WTC11 (cell line): ENCODE measurements around the gene DNAJC5G. TPM values are rescaled to one million over a fixed set of nuclear protein-coding genes. Genes with fewer than 3 reads are reported as not detected.

Experiments used
- ATAC-seq: fragments of 200-7000 bp; cut with Tn5 transposase; 2 replicates; pipeline ENCODE4 v1.10.0; 2021; ENCODE audit warnings: mild to moderate bottlenecking, moderate library complexity
- CTCF ChIA-PET: fragments of 300-600 bp; sonication (Branson Sonifier 250); formaldehyde crosslinking; loops from one replicate; lab custom pipeline; 2021; ENCODE audit warnings: antibody characterized with exemption; lab: Charles Lee
- POLR2A ChIA-PET: fragments of 350-600 bp; sonication (Branson Sonifier 250); formaldehyde crosslinking; loops from one replicate; lab custom pipeline; 2021; ENCODE audit warnings: antibody characterized with exemption; lab: Charles Lee
- DNase-seq: peaks from one replicate; pipeline ENCODE4 v3.0.0; 2021; ENCODE audit warnings: low spot score
- H3K27ac Mint-ChIP-seq: 2 replicates; pipeline ENCODE4 v1.8.0; 2021; ENCODE audit warnings: mixed read lengths
- H3K27me3 Mint-ChIP-seq: 2 replicates; pipeline ENCODE4 v1.8.0; 2021; ENCODE audit warnings: low read depth, mild to moderate bottlenecking, moderate library complexity, mixed read lengths
- H3K36me3 Mint-ChIP-seq: 2 replicates; pipeline ENCODE4 v1.8.0; 2021; ENCODE audit warnings: mixed read lengths
- H3K4me1 Mint-ChIP-seq: 2 replicates; pipeline ENCODE4 v1.8.0; 2022; ENCODE audit warnings: mixed read lengths
- H3K4me3 Mint-ChIP-seq: 2 replicates; pipeline ENCODE4 v1.8.0; 2021; ENCODE audit warnings: mild to moderate bottlenecking, moderate library complexity, mixed read lengths
- H3K9me3 Mint-ChIP-seq: 2 replicates; pipeline ENCODE4 v1.8.0; 2021; ENCODE audit warnings: mixed read lengths
- E2F1 ChIP-seq: sonication (generic); formaldehyde crosslinking; IDR thresholded peaks from 2 replicates; pipeline ENCODE4 v1.8.0; 2022; ENCODE audit warnings: mild to moderate bottlenecking, missing genetic modification reagents
- EMX1 ChIP-seq: fragments of 250-450 bp; sonication (Bioruptor Pico); IDR thresholded peaks from 2 replicates; pipeline ENCODE4 v1.8.0; 2021; ENCODE audit warnings: mild to moderate bottlenecking
- FOXP4 ChIP-seq: sonication (generic); formaldehyde crosslinking; IDR thresholded peaks from 2 replicates; pipeline ENCODE4 v1.8.0; 2022; ENCODE audit warnings: mild to moderate bottlenecking, missing genetic modification reagents
- GRHL2 ChIP-seq: fragments of 250-450 bp; sonication (Bioruptor Pico); IDR thresholded peaks from 2 replicates; pipeline ENCODE4 v1.8.0; 2022; ENCODE audit warnings: mild to moderate bottlenecking, moderate library complexity; ENCODE audit not compliant: insufficient replicate concordance, severe bottlenecking
- JAZF1 ChIP-seq: fragments of 250-450 bp; sonication (Bioruptor Pico); IDR thresholded peaks from 2 replicates; pipeline ENCODE4 v1.9.0; 2021; ENCODE audit warnings: moderate library complexity, mild to moderate bottlenecking, inconsistent platforms
- NFYB ChIP-seq: sonication (generic); formaldehyde crosslinking; conservative IDR thresholded peaks from 2 replicates; pipeline ENCODE4 v1.8.0; 2022; ENCODE audit warnings: low read depth, missing genetic modification reagents
- PRDM15 ChIP-seq: sonication (generic); formaldehyde crosslinking; IDR thresholded peaks from 2 replicates; pipeline ENCODE4 v1.8.0; 2022; ENCODE audit warnings: missing genetic modification reagents
- PRRX2 ChIP-seq: fragments of 250-450 bp; sonication (Bioruptor Pico); IDR thresholded peaks from 2 replicates; pipeline ENCODE4 v1.8.0; 2021; ENCODE audit warnings: mild to moderate bottlenecking
- TP53 ChIP-seq: sonication (generic); formaldehyde crosslinking; IDR thresholded peaks from 2 replicates; pipeline ENCODE4 v1.8.1; 2023; ENCODE audit warnings: mild to moderate bottlenecking, missing genetic modification reagents
- ZNF232 ChIP-seq: sonication (generic); formaldehyde crosslinking; IDR thresholded peaks from 2 replicates; pipeline ENCODE4 v1.8.0; 2022; ENCODE audit warnings: mild to moderate bottlenecking, missing genetic modification reagents
- ZNF396 ChIP-seq: fragments of 250-450 bp; sonication (Bioruptor Pico); IDR thresholded peaks from 2 replicates; pipeline ENCODE4 v1.8.0; 2021; ENCODE audit warnings: mild to moderate bottlenecking, moderate library complexity, borderline replicate concordance
- total RNA-seq: library from RNA; stranded (reverse); gene quantifications from 3 replicates; pipeline ENCODE4 v1.2.3, GENCODE V29; 2021
- TF ChIP-seq, protein P1 (sequence below): fragments of 250-450 bp; sonication (Bioruptor Pico); IDR thresholded peaks from 2 replicates; pipeline ENCODE4 v1.8.0; 2021; ENCODE audit warnings: mild to moderate bottlenecking
- TF ChIP-seq, protein P2 (sequence below): fragments of 250-450 bp; sonication (Bioruptor Pico); conservative IDR thresholded peaks from 2 replicates; pipeline ENCODE4 v1.9.0; 2021; ENCODE audit warnings: mild to moderate bottlenecking
- TF ChIP-seq, protein P3 (sequence below): sonication (generic); formaldehyde crosslinking; IDR thresholded peaks from 2 replicates; pipeline ENCODE4 v1.8.1; 2023; ENCODE audit warnings: mild to moderate bottlenecking, moderate library complexity, missing genetic modification reagents

Gene DNAJC5G
- total RNA-seq, 1 experiment from 2014 or later = 0.44 TPM

DNA sequence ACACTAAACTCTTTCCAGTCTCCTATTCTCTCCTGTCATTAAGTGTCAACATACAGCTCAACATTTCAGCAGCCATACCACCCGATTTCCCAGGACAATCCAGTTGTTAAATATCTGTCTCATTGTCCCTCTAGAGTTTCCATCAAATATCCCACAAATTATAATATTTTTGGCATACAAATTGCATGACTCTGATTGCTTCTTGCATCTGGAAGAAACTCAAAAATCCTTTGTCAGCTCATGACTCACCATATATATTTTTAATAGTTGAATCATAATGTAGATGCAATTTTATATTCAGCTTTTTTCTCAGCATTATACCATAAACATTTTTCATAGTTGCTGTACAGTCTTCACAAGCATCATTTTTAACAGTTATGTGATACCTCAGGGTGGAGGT, 19.6 kb upstream of the DNAJC5G start (continued):
- TF ChIP-seq, protein P1, sequence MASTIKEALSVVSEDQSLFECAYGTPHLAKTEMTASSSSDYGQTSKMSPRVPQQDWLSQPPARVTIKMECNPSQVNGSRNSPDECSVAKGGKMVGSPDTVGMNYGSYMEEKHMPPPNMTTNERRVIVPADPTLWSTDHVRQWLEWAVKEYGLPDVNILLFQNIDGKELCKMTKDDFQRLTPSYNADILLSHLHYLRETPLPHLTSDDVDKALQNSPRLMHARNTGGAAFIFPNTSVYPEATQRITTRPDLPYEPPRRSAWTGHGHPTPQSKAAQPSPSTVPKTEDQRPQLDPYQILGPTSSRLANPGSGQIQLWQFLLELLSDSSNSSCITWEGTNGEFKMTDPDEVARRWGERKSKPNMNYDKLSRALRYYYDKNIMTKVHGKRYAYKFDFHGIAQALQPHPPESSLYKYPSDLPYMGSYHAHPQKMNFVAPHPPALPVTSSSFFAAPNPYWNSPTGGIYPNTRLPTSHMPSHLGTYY (CRISPR knock-in tag) = no peak
- no peak for TF ChIP-seq ZNF396 (CRISPR knock-in tag)
- no peak for TF ChIP-seq ZNF232 (CRISPR knock-in tag)
- TF ChIP-seq GRHL2 (CRISPR knock-in tag) = no peak
- TF ChIP-seq E2F1 = no peak
- no peak for TF ChIP-seq JAZF1 (CRISPR knock-in tag)

- CTCF ChIA-PET = interaction anchor here (1.0 to 2.5 kb wide), 5 partner anchors 8 to 46 kb away, joined by 3 to 11 read pairs (median 7); no protein-coding TSS in a partner anchor
- H3K27me3 Mint-ChIP-seq = peaks cover 30% of the 10 kb centered on the region
- POLR2A ChIA-PET = no interaction called here
These were observed 18.3 kb upstream of the DNAJC5G start for GRCh38 chr2:27256855-27257454.

More at GRCh38 chr2:27256855-27257454, 18.3 kb upstream of the DNAJC5G start:
- Mint-ChIP-seq H3K4me1 (peaks cover 12% of the 10 kb centered on the region), H3K4me3 (no peak overlapping the region), H3K36me3 (no peaks in the 10 kb centered on the region), H3K9me3 (no peaks in the 10 kb centered on the region), H3K27ac (no peak overlapping the region)
- ATAC-seq = no peak
- no peak for DNase-seq
- TF ChIP-seq NFYB (CRISPR knock-in tag) = no peak
- no peak for TF ChIP-seq TP53 (CRISPR knock-in tag)
- TF ChIP-seq JAZF1 (CRISPR knock-in tag) = no peak
- TF ChIP-seq PRRX2 (CRISPR knock-in tag) = no peak
- TF ChIP-seq FOXP4 (CRISPR knock-in tag) = no peak
- TF ChIP-seq, protein P2, sequence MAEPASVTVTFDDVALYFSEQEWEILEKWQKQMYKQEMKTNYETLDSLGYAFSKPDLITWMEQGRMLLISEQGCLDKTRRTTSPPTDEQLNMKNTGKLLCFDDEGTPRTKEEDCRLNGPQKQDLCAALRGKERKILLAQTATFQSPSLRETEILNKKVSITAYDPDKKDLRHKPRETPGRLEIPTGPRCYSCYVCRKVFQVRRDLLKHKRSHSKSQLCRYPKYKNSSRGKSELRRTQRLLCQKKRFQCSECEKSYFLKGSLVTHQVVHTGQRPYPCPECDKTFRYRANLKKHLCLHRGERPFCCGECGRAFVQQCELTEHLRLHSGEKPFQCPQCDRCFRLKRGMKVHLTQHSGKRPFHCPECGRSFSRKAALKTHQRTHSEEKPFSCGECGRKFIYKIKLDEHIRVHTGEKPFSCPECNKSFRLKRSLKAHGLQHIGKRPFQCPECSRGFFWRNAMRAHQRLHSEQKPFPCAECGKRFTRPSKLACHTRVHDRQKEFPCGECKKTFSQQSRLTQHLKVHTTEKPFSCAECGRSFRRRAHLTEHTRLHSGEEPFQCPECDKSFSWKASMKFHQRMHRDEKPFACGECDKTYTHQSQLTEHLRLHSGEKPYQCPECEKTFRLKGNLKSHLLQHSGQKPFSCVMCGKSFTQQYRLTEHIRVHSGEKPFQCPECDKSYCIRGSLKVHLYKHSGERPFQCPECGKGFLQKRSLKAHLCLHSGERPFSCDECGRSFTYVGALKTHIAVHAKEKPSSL (CRISPR knock-in tag) = no peak
- no peak for TF ChIP-seq PRDM15
- TF ChIP-seq, protein P3, sequence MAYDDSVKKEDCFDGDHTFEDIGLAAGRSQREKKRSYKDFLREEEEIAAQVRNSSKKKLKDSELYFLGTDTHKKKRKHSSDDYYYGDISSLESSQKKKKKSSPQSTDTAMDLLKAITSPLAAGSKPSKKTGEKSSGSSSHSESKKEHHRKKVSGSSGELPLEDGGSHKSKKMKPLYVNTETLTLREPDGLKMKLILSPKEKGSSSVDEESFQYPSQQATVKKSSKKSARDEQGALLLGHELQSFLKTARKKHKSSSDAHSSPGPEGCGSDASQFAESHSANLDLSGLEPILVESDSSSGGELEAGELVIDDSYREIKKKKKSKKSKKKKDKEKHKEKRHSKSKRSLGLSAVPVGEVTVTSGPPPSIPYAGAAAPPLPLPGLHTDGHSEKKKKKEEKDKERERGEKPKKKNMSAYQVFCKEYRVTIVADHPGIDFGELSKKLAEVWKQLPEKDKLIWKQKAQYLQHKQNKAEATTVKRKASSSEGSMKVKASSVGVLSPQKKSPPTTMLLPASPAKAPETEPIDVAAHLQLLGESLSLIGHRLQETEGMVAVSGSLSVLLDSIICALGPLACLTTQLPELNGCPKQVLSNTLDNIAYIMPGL (CRISPR knock-in tag) = no peak
- TF ChIP-seq EMX1 (CRISPR knock-in tag) = no peak
